Astrocyte (in vitro differentiated cells and primary cell): ENCODE measurements around the gene UBE2Q1. TPM values are rescaled to one million over a fixed set of nuclear protein-coding genes. Genes with fewer than 3 reads are reported as not detected.

ENCODE experiments used
- DNase-seq: peaks from one replicate; pipeline ENCODE4 v3.0.0-alpha.2; 2010; ENCODE audit warnings: low read depth
- FAIRE-seq: peaks from 2 replicates; lab custom pipeline; 2011; peaks lifted over from hg19 to GRCh38; lab: Jason Lieb, UNC
- H2AFZ ChIP-seq: 2 replicates; pipeline ENCODE4 v1.6.0; 2012; ENCODE audit warnings: low read depth, low read length, inconsistent platforms
- H3K27ac ChIP-seq: 2 replicates; pipeline ENCODE4 v1.5.1; 2011; ENCODE audit warnings: low read depth, low read length, inconsistent platforms
- H3K27me3 ChIP-seq: 2 replicates; pipeline ENCODE4 v1.6.0; 2011; ENCODE audit warnings: low read length, inconsistent platforms; ENCODE audit not compliant: insufficient read depth
- H3K36me3 ChIP-seq: 2 replicates; pipeline ENCODE4 v1.5.1; 2011; ENCODE audit warnings: low read length, inconsistent platforms; ENCODE audit not compliant: insufficient read depth
- H3K4me1 ChIP-seq: 2 replicates; pipeline ENCODE4 v1.5.1; 2011; ENCODE audit warnings: low read length, inconsistent platforms; ENCODE audit not compliant: insufficient read depth
- H3K4me2 ChIP-seq: 2 replicates; pipeline ENCODE4 v1.6.0; 2012; ENCODE audit warnings: low read length, inconsistent platforms
- H3K4me3 ChIP-seq: 2 replicates; pipeline ENCODE4 v1.5.1; 2011; ENCODE audit warnings: low read depth, mild to moderate bottlenecking, low read length, inconsistent platforms; ENCODE audit not compliant: insufficient read depth
- H3K79me2 ChIP-seq: 2 replicates; pipeline ENCODE4 v1.6.0; 2012; ENCODE audit warnings: mild to moderate bottlenecking, low read length, inconsistent platforms; ENCODE audit not compliant: insufficient read depth
- H3K9ac ChIP-seq: 2 replicates; pipeline ENCODE4 v1.6.0; 2012; ENCODE audit warnings: mild to moderate bottlenecking, low read length, inconsistent platforms
- H3K9me3 ChIP-seq: 2 replicates; pipeline ENCODE4 v1.5.1; 2012; ENCODE audit warnings: low read depth, mild to moderate bottlenecking, low read length, inconsistent platforms; ENCODE audit not compliant: insufficient read depth
- H4K20me1 ChIP-seq: 2 replicates; pipeline ENCODE4 v1.6.0; 2012; ENCODE audit warnings: low read length, inconsistent platforms; ENCODE audit not compliant: insufficient read depth
- H3K27ac Mint-ChIP-seq: one replicate; pipeline ENCODE4 v1.8.0; 2021; ENCODE audit warnings: mild to moderate bottlenecking, mixed read lengths; ENCODE audit not compliant: unreplicated experiment
- H3K27me3 Mint-ChIP-seq: one replicate; pipeline ENCODE4 v1.8.0; 2021; ENCODE audit warnings: low read depth, mixed read lengths; ENCODE audit not compliant: unreplicated experiment
- H3K36me3 Mint-ChIP-seq: one replicate; pipeline ENCODE4 v1.8.0; 2021; ENCODE audit warnings: low read depth, mixed read lengths; ENCODE audit not compliant: unreplicated experiment
- H3K4me1 Mint-ChIP-seq: one replicate; pipeline ENCODE4 v1.8.0; 2021; ENCODE audit warnings: low read depth, mixed read lengths; ENCODE audit not compliant: unreplicated experiment
- H3K4me3 Mint-ChIP-seq: one replicate; pipeline ENCODE4 v1.8.0; 2021; ENCODE audit warnings: mild to moderate bottlenecking, moderate library complexity, mixed read lengths; ENCODE audit not compliant: unreplicated experiment
- H3K9me3 Mint-ChIP-seq: one replicate; pipeline ENCODE4 v1.8.0; 2021; ENCODE audit warnings: mild to moderate bottlenecking, mixed read lengths; ENCODE audit not compliant: unreplicated experiment
- CTCF ChIP-seq: IDR thresholded peaks from 2 replicates; pipeline ENCODE4 v1.5.1; 2011; ENCODE audit warnings: low read depth, mild to moderate bottlenecking, inconsistent platforms, low read length, moderate library complexity; ENCODE audit not compliant: insufficient read depth
- EZH2 ChIP-seq: IDR thresholded peaks from 2 replicates; pipeline ENCODE4 v1.6.1; 2012; ENCODE audit warnings: mild to moderate bottlenecking, low read length, inconsistent platforms; ENCODE audit not compliant: insufficient read depth
- total RNA-seq: library from RNA; stranded (reverse); gene quantifications from 2 replicates; pipeline ENCODE4 v1.2.1, GENCODE V29; 2021

UBE2Q1 gene
- total RNA-seq, 1 donor from 2014 or later, result 85.4 TPM

DNA sequence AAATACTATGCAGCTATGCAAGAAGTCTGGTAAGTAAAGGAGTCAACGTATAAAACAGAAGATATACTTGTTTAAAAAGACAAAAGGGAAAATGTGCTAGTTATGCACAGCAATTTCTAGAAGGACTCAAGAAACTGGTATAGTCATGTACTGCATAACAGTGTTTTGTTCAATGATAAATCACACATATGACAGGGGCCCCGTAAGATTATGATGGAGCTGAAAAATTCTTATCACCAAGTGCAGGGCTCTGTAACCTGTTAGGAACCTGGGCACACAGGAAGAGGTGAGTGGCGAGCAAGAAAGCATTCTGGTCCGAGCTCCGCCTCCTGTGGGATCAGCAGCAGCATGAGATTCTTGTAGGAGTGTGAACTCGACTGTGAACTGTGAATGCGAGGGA, 36.3 kb upstream of the UBE2Q1 start:
- H3K36me3 ChIP-seq, result peaks cover 59% of the 10 kb centered on the region
- no peaks in the 10 kb centered on the region for H3K9me3 ChIP-seq
- peaks cover 14% of the 10 kb centered on the region for H3K4me1 ChIP-seq
- peaks cover 47% of the 10 kb centered on the region for H3K36me3 Mint-ChIP-seq
- H3K4me3 ChIP-seq, result no peak overlapping the region
- no peak overlapping the region for H3K4me2 ChIP-seq
- no peak overlapping the region for H3K27ac ChIP-seq
- H3K4me3 Mint-ChIP-seq, result peak overlapping the region; percentile 28
- H4K20me1 ChIP-seq, result peaks cover 78% of the 10 kb centered on the region
- no peaks in the 10 kb centered on the region for H3K27me3 ChIP-seq
- no peak for TF ChIP-seq EZH2
- no peak for TF ChIP-seq CTCF
- DNase-seq (no peak), FAIRE-seq (no peak)
- H3K9ac ChIP-seq, result no peak overlapping the region
- no peak overlapping the region for H2AFZ ChIP-seq
- H3K9me3 Mint-ChIP-seq, result no peaks in the 10 kb centered on the region
- peaks cover 35% of the 10 kb centered on the region for H3K79me2 ChIP-seq
- peaks cover 35% of the 10 kb centered on the region for H3K4me1 Mint-ChIP-seq
- no peaks in the 10 kb centered on the region for H3K27me3 Mint-ChIP-seq
- peak overlapping the region; percentile 53 for H3K27ac Mint-ChIP-seq

DNA sequence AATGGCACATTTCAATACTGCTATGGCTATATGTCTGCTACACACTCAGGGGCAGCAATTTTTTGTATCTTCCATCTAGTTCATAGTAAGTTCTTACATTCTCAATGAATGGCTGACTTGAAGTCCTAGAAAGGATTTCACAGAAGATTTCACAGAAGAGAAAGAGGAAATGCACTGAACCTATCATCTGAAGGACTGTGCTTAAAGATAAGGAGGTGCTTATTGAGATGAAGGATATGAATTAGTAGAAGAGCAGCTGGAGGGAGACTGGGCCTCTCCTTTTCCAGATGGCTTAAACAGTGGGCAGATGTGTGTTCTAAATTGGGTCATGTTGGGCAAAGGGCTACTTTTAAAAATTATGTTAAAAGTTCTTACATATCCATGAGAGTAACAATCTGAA, 34.9 kb upstream of the UBE2Q1 start:
- Histone ChIP-seq H3K36me3 (peaks cover 63% of the 10 kb centered on the region), H3K9ac (no peak overlapping the region), H3K4me2 (no peak overlapping the region), H3K27me3 (no peaks in the 10 kb centered on the region), H3K9me3 (no peaks in the 10 kb centered on the region), H3K27ac (no peak overlapping the region), H3K4me3 (no peak overlapping the region), H4K20me1 (peaks cover 76% of the 10 kb centered on the region), H2AFZ (no peak overlapping the region), H3K4me1 (no peaks in the 10 kb centered on the region), H3K79me2 (peaks cover 27% of the 10 kb centered on the region)
- no peaks in the 10 kb centered on the region for H3K9me3 Mint-ChIP-seq
- H3K27ac Mint-ChIP-seq, result no peak overlapping the region
- DNase-seq, result no peak
- peaks cover 51% of the 10 kb centered on the region for H3K36me3 Mint-ChIP-seq
- no peak for FAIRE-seq
- TF ChIP-seq CTCF (no peak), EZH2 (no peak)
- no peak overlapping the region for H3K4me3 Mint-ChIP-seq
- peaks cover 22% of the 10 kb centered on the region for H3K4me1 Mint-ChIP-seq
- no peaks in the 10 kb centered on the region for H3K27me3 Mint-ChIP-seq

DNA sequence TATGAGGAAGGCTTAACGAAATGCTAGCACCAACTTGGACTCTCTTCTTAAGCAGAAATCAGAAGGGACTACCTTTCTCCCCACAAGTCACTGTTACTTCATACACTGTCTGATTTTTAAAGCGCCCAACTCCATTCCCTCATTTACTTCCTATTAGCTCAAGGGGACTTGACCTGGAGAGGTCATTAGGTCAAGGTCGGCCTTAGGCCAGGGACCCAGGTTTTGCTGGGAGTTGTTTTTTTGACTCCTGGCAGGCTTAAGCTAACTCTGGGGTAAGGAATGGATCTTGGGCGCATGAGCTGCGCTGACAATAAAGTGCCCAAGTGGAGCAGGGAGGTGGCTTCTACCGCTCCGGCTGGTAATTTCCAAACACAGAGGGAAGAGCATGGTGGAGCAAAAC, 32.7 kb upstream of the UBE2Q1 start:
- Mint-ChIP-seq H3K4me3 (no peak overlapping the region), H3K27me3 (no peaks in the 10 kb centered on the region), H3K27ac (no peak overlapping the region), H3K36me3 (peaks cover 50% of the 10 kb centered on the region), H3K9me3 (no peaks in the 10 kb centered on the region), H3K4me1 (peaks cover 14% of the 10 kb centered on the region)
- Histone ChIP-seq H4K20me1 (peaks cover 74% of the 10 kb centered on the region), H3K36me3 (peaks cover 63% of the 10 kb centered on the region), H3K79me2 (peaks cover 8% of the 10 kb centered on the region), H3K27me3 (no peaks in the 10 kb centered on the region), H3K4me2 (no peak overlapping the region), H2AFZ (no peak overlapping the region), H3K9ac (no peak overlapping the region), H3K4me1 (no peaks in the 10 kb centered on the region), H3K9me3 (no peaks in the 10 kb centered on the region), H3K4me3 (no peak overlapping the region), H3K27ac (no peak overlapping the region)
- TF ChIP-seq CTCF (no peak), EZH2 (no peak)
- no peak for FAIRE-seq
- DNase-seq, result no peak
